ENCODE measurements around the gene TMC3. TPM values are rescaled to one million over a fixed set of nuclear protein-coding genes. Genes with fewer than 3 reads are reported as not detected.

TMC3 gene
- total RNA-seq, 1 experiment from 2014 or later: not detected

DNA sequence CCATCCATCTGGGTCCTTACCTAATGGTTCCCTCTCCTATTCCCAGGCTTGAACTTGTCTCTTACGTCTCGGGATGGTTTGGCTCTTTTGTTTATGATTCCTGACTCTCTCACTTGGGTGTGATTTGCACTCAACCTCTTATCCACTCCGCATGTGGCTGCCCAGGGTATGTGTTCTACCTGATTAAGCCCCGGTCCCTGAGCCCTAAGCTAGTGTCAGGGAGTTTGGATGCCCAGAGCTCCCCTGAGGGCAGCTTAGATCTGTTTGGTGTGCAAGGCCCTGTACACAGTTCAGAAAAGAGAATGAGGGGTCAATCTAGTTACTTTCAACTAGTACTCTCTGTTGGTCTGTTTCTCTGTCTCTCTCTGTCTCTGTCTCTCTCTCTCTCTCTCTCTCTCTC lies 34.2 kb downstream of the TMC3 start:
- intact Hi-C loops (cut with micrococcal nuclease; ENCODE audit: unreplicated experiment): no loop called here
- TF ChIP-seq, protein P1, sequence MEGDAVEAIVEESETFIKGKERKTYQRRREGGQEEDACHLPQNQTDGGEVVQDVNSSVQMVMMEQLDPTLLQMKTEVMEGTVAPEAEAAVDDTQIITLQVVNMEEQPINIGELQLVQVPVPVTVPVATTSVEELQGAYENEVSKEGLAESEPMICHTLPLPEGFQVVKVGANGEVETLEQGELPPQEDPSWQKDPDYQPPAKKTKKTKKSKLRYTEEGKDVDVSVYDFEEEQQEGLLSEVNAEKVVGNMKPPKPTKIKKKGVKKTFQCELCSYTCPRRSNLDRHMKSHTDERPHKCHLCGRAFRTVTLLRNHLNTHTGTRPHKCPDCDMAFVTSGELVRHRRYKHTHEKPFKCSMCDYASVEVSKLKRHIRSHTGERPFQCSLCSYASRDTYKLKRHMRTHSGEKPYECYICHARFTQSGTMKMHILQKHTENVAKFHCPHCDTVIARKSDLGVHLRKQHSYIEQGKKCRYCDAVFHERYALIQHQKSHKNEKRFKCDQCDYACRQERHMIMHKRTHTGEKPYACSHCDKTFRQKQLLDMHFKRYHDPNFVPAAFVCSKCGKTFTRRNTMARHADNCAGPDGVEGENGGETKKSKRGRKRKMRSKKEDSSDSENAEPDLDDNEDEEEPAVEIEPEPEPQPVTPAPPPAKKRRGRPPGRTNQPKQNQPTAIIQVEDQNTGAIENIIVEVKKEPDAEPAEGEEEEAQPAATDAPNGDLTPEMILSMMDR (IDR thresholded peaks at IDR 0.05; ENCODE audit: insufficient read depth in 1 of 2, low read depth in 1 of 2, low read length in 1 of 2, severe bottlenecking in 1 of 2, unreplicated experiment in 1 of 2): no peak
- BruUV-seq (replicated peaks): no TSS peak
- ChIA-PET POLR2A (no interaction called here), CTCF (no interaction called here)
- Mint-ChIP-seq H3K36me3 (ENCODE audit: insufficient read depth, unreplicated experiment) (no peaks in the 10 kb centered on the region), H3K27me3 (ENCODE audit: insufficient read depth, unreplicated experiment) (peaks cover 2% of the 10 kb centered on the region), H3K4me3 (ENCODE audit: unreplicated experiment) (no peak overlapping the region), H3K27ac (ENCODE audit: unreplicated experiment) (no peak overlapping the region), H3K9me3 (ENCODE audit: unreplicated experiment) (no peaks in the 10 kb centered on the region), H3K4me1 (ENCODE audit: low read depth, unreplicated experiment) (no peaks in the 10 kb centered on the region)
- Histone ChIP-seq H3K9me3 (no peaks in the 10 kb centered on the region), H3K4me3 (ENCODE audit: low read depth, low read length) (no peak overlapping the region), H3K4me1 (peaks cover 6% of the 10 kb centered on the region), H3K27me3 (replicated peaks; ENCODE audit: control insufficient read depth, insufficient read depth, low read length) (no peaks in the 10 kb centered on the region; the same call in 1 of the 2 replicates), H3K36me3 (ENCODE audit: control insufficient read depth, insufficient read depth, low read length) (no peaks in the 10 kb centered on the region)
- DNase-seq: no peak

DNA sequence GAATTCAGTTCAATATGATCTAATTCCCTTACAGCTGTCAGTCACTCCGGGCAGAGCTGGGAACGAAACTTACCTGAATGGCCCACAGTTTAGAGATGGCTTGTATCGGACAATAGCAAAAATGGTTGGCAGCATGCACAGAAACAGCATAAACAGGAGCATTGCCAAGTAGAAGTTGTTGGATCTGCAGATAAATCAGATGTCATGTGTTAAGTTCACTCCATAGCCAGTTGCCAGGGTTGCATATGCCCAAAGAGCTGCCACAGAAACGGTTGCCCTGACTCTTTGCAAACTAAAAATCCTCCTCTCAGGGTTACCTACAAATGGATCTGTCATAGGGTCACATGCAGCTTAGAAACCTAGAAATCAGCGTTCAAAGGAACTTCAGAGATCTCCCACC lies 34.7 kb downstream of the TMC3 start:
- Mint-ChIP-seq H3K27me3 (ENCODE audit: insufficient read depth, unreplicated experiment) (peaks cover 2% of the 10 kb centered on the region), H3K4me1 (ENCODE audit: low read depth, unreplicated experiment) (no peaks in the 10 kb centered on the region), H3K4me3 (ENCODE audit: unreplicated experiment) (no peak overlapping the region), H3K9me3 (ENCODE audit: unreplicated experiment) (no peaks in the 10 kb centered on the region), H3K36me3 (ENCODE audit: insufficient read depth, unreplicated experiment) (no peaks in the 10 kb centered on the region), H3K27ac (ENCODE audit: unreplicated experiment) (no peak overlapping the region)
- Histone ChIP-seq H3K4me3 (ENCODE audit: low read depth, low read length) (no peak overlapping the region), H3K4me1 (peaks cover 11% of the 10 kb centered on the region), H3K36me3 (ENCODE audit: control insufficient read depth, insufficient read depth, low read length) (no peaks in the 10 kb centered on the region), H3K9me3 (no peaks in the 10 kb centered on the region), H3K27me3 (replicated peaks; ENCODE audit: control insufficient read depth, insufficient read depth, low read length) (no peaks in the 10 kb centered on the region; the same call in 1 of the 2 replicates)
- ChIA-PET CTCF (no interaction called here), POLR2A (no interaction called here)
- no TSS peak for BruUV-seq (replicated peaks)
- DNase-seq: no peak
- intact Hi-C loops (cut with micrococcal nuclease; ENCODE audit: unreplicated experiment): no loop called here
- TF ChIP-seq, protein P1 (IDR thresholded peaks at IDR 0.05; ENCODE audit: insufficient read depth in 1 of 2, low read depth in 1 of 2, low read length in 1 of 2, severe bottlenecking in 1 of 2, unreplicated experiment in 1 of 2): no peak

DNA sequence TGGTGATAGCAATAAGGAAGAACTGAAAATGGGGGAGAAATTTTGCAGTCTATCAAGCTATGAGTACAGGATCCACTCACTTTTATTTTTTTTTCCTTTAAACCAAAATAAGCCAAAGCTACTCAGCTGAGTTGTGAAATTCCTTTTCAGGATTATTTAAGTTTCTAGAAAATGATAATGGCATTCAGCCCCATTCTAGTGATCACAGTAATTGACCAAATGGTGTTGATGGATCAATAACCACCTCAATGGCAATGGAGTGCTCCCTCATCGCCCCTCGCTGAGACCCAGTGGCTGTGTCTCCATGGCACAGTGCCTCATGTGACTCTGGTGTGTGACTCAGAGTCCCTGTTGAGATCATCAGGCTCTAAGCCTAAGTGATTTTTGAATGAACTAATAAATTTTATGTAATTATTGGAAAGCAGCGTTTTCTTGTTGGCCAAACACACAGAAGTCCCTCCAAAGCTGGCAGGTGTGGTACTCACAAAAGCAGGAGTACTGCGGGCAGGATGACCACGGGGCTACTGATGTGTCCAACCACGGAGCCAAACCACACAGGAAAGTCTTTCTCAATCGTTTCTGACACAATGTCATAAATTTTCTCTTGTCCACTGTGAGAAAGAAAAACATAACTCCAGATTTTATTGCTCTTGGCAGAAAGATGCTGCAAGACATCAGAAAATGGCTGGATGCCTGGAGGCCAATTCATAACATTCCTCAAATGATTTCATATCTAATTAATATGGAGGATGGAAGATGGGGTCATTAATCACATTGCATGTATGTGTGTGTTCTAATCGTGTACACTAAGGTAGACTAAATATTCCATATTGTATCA lies 35.6 kb downstream of the TMC3 start:
- DNase-seq: no peak
- ChIA-PET POLR2A (no interaction called here), CTCF (no interaction called here)
- Histone ChIP-seq H3K4me3 (ENCODE audit: low read depth, low read length) (no peak overlapping the region), H3K27me3 (replicated peaks; ENCODE audit: control insufficient read depth, insufficient read depth, low read length) (no peaks in the 10 kb centered on the region; the same call in 1 of the 2 replicates), H3K4me1 (peaks cover 11% of the 10 kb centered on the region), H3K9me3 (no peaks in the 10 kb centered on the region), H3K36me3 (ENCODE audit: control insufficient read depth, insufficient read depth, low read length) (no peaks in the 10 kb centered on the region)
- H3K4me3 Mint-ChIP-seq (ENCODE audit: unreplicated experiment): no peak overlapping the region
- no peaks in the 10 kb centered on the region for H3K4me1 Mint-ChIP-seq (ENCODE audit: low read depth, unreplicated experiment)
- H3K9me3 Mint-ChIP-seq (ENCODE audit: unreplicated experiment): no peaks in the 10 kb centered on the region
- TF ChIP-seq, protein P1 (IDR thresholded peaks at IDR 0.05; ENCODE audit: insufficient read depth in 1 of 2, low read depth in 1 of 2, low read length in 1 of 2, severe bottlenecking in 1 of 2, unreplicated experiment in 1 of 2): no peak
- no peak overlapping the region for H3K27ac Mint-ChIP-seq (ENCODE audit: unreplicated experiment)
- intact Hi-C loops (cut with micrococcal nuclease; ENCODE audit: unreplicated experiment): no loop called here
- no TSS peak for BruUV-seq (replicated peaks)
- peaks cover 2% of the 10 kb centered on the region for H3K27me3 Mint-ChIP-seq (ENCODE audit: insufficient read depth, unreplicated experiment)
- H3K36me3 Mint-ChIP-seq (ENCODE audit: insufficient read depth, unreplicated experiment): no peaks in the 10 kb centered on the region
